Measurements from ENCODE around the gene MLNR.

DNA sequence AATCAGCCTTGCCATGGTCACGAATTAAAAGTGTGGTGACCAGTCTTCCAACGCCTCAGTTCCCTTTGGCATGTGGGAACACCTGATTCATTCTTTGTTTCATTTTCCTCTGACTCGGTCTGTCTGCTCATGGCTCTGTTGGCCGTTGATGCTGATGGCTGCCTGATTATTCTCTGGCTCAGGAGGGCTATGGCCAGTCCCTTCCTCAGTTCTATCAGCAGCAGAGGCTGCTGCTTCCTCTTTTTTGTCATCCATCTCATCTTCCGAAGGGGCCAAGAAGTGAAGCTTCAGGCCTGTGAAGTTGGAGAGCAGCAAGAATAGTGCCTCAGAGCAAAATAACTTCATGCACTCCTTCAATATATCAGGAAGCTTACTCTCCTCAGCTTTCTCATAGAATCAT, 9.5 kb upstream of the MLNR start:
- TF ChIP-seq, protein P1, sequence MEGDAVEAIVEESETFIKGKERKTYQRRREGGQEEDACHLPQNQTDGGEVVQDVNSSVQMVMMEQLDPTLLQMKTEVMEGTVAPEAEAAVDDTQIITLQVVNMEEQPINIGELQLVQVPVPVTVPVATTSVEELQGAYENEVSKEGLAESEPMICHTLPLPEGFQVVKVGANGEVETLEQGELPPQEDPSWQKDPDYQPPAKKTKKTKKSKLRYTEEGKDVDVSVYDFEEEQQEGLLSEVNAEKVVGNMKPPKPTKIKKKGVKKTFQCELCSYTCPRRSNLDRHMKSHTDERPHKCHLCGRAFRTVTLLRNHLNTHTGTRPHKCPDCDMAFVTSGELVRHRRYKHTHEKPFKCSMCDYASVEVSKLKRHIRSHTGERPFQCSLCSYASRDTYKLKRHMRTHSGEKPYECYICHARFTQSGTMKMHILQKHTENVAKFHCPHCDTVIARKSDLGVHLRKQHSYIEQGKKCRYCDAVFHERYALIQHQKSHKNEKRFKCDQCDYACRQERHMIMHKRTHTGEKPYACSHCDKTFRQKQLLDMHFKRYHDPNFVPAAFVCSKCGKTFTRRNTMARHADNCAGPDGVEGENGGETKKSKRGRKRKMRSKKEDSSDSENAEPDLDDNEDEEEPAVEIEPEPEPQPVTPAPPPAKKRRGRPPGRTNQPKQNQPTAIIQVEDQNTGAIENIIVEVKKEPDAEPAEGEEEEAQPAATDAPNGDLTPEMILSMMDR (IDR thresholded peaks at IDR 0.05; ENCODE audit: low read length): no peak
- no peak for TF ChIP-seq EZH2 (IDR thresholded peaks at IDR 0.05; ENCODE audit: borderline replicate concordance, low read length)

Measured in OCI-LY1 (cell line).